ENCODE data around the gene RPS6KL1. TPM values are rescaled to one million over a fixed set of nuclear protein-coding genes. Genes with fewer than 3 reads are reported as not detected.

RPS6KL1 gene
- total RNA-seq, 1 donor from 2014 or later, result 4.7 TPM

Other genes starting within 250 kb of the RPS6KL1 start
- 26.7 TPM for gene AREL1, start 210.2 kb downstream of the RPS6KL1 start, total RNA-seq
- 43.0 TPM for gene FCF1, start 210.1 kb downstream of the RPS6KL1 start, total RNA-seq
- 91.2 TPM for gene YLPM1, start 159.9 kb downstream of the RPS6KL1 start, total RNA-seq
- gene PROX2, start 47.1 kb downstream of the RPS6KL1 start, total RNA-seq, result not detected
- gene DLST, start 41.3 kb downstream of the RPS6KL1 start, total RNA-seq, result 79.6 TPM
- 12.4 TPM for gene PGF, start 32.3 kb upstream of the RPS6KL1 start, total RNA-seq
- 30.8 TPM for gene EIF2B2, start 79.7 kb upstream of the RPS6KL1 start, total RNA-seq
- gene MLH3, start 128.2 kb upstream of the RPS6KL1 start, total RNA-seq, result 46.6 TPM
- 14.0 TPM for gene ACYP1, start 140.8 kb upstream of the RPS6KL1 start, total RNA-seq
- 2.5 TPM for gene ZC2HC1C, start 146.4 kb upstream of the RPS6KL1 start, total RNA-seq
- 111 TPM for gene NEK9, start 203.8 kb upstream of the RPS6KL1 start, total RNA-seq

All from sciatic nerve (tissue), 1 donor.